Thyroid gland (tissue), 4 donors: ENCODE data around the gene GNG13. TPM values are rescaled to one million over a fixed set of nuclear protein-coding genes. Genes with fewer than 3 reads are reported as not detected.

Experiments
- DNase-seq, 2 donors: peaks; one replicate each; pipeline ENCODE4 v3.0.0-alpha.2; 2019
- H3K27ac ChIP-seq, 3 donors: fragments of 200-600 bp; sonication (generic); 1 replicate in 2 of 3; 2 replicates in 1 of 3; pipeline ENCODE4 v1.5.1; 2016 to 2019; ENCODE audit warnings: mild to moderate bottlenecking in 1 of 3, moderate library complexity in 1 of 3
- H3K27me3 ChIP-seq: fragments of 200-600 bp; sonication (generic); one replicate; pipeline ENCODE4 v1.5.1; 2019
- H3K36me3 ChIP-seq, 2 donors: fragments of 200-600 bp; sonication (generic); one replicate each; pipeline ENCODE4 v1.5.1; 2016 to 2019
- H3K4me1 ChIP-seq, 2 donors: fragments of 200-600 bp; sonication (generic); one replicate each; pipeline ENCODE4 v1.5.1; 2017 to 2019
- H3K4me3 ChIP-seq, 3 donors: fragments of 200-600 bp; sonication (generic); replicated peaks in 1 of 3; 1 replicate in 2 of 3; 2 replicates in 1 of 3; pipeline ENCODE4 v1.5.1; 2016; ENCODE audit warnings: mild to moderate bottlenecking in 1 of 3
- H3K9me3 ChIP-seq: fragments of 200-600 bp; sonication (generic); one replicate; pipeline ENCODE4 v1.5.1; 2017
- POLR2A ChIP-seq, 2 donors: fragments of 450-650 bp; IDR thresholded peaks; one replicate each; pipeline ENCODE4 v1.6.1; 2017; ENCODE audit warnings: antibody characterized with exemption in 2 of 2, mild to moderate bottlenecking in 2 of 2, moderate library complexity in 1 of 2
- WGBS, 2 donors: methylation state at CpG; one replicate each; pipeline ENCODE4 v1.1.5; 2017; 5-methylcytosine and 5-hydroxymethylcytosine counted together
- intact Hi-C: fragments of 100-400 bp; cut with DNase I; formaldehyde crosslinking; loops from one replicate; pipeline ENCODE4 v1.15.1; 2023
- total RNA-seq, 4 donors: library from RNA; depleted of rRNA; stranded (reverse); fragments of >200 nt; gene quantifications; one replicate each; pipeline ENCODE4 v1.2.3, GENCODE V29; 2016
- TF ChIP-seq, protein P1 (sequence below), 6 experiments: fragments of 200-600 bp in 3 of 6; fragments of 450-650 bp in 3 of 6; sonication (generic) in 3 of 6; IDR thresholded peaks; one replicate each; pipeline ENCODE4 v1.5.1; 2016 to 2019; ENCODE audit warnings: antibody characterized with exemption in 6 of 6, mild to moderate bottlenecking in 2 of 6, inconsistent platforms in 1 of 6, moderate library complexity in 1 of 6

GNG13 gene
- total RNA-seq, 4 donors from 2014 or later = not detected

DNA sequence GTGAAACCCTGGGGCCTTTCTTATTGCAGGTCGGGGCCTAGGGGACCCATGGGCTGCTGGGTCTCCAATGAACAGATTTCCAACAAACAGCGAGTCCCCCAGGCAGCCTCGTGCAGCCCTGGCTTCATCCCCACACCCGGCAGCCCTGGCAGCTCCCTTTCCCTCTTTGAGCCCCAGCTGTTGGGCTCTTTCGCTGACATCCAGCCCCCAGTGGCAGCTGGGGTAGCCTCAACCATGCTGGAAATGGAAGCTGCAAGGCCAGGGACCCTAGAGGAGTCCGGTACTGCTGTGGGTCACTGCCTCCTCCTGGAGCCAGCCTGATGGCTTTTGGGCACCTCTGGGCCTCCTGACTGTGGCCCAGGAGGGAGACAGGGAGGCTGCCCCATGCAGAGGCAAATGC, 18.3 kb downstream of the GNG13 start:
- Histone ChIP-seq H3K27ac (no peak overlapping the region), H3K9me3 (no peaks in the 10 kb centered on the region), H3K4me3 (no peak overlapping the region), H3K27me3 (no peaks in the 10 kb centered on the region), H3K4me1 (peaks cover under 1 to 9% of the 10 kb centered on the region in 2 donors), H3K36me3 (peaks cover 0 to 6% of the 10 kb centered on the region in 2 donors)
- no peak for DNase-seq
- WGBS, 2 donors = 62 to 70% methylated on average over 5 of the region's 6 CpGs
- TF ChIP-seq, protein P1, sequence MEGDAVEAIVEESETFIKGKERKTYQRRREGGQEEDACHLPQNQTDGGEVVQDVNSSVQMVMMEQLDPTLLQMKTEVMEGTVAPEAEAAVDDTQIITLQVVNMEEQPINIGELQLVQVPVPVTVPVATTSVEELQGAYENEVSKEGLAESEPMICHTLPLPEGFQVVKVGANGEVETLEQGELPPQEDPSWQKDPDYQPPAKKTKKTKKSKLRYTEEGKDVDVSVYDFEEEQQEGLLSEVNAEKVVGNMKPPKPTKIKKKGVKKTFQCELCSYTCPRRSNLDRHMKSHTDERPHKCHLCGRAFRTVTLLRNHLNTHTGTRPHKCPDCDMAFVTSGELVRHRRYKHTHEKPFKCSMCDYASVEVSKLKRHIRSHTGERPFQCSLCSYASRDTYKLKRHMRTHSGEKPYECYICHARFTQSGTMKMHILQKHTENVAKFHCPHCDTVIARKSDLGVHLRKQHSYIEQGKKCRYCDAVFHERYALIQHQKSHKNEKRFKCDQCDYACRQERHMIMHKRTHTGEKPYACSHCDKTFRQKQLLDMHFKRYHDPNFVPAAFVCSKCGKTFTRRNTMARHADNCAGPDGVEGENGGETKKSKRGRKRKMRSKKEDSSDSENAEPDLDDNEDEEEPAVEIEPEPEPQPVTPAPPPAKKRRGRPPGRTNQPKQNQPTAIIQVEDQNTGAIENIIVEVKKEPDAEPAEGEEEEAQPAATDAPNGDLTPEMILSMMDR (IDR thresholded peaks at IDR 0.05) = no peak
- no peak for TF ChIP-seq POLR2A (IDR thresholded peaks at IDR 0.05)
- intact Hi-C loops = no loop called here

DNA sequence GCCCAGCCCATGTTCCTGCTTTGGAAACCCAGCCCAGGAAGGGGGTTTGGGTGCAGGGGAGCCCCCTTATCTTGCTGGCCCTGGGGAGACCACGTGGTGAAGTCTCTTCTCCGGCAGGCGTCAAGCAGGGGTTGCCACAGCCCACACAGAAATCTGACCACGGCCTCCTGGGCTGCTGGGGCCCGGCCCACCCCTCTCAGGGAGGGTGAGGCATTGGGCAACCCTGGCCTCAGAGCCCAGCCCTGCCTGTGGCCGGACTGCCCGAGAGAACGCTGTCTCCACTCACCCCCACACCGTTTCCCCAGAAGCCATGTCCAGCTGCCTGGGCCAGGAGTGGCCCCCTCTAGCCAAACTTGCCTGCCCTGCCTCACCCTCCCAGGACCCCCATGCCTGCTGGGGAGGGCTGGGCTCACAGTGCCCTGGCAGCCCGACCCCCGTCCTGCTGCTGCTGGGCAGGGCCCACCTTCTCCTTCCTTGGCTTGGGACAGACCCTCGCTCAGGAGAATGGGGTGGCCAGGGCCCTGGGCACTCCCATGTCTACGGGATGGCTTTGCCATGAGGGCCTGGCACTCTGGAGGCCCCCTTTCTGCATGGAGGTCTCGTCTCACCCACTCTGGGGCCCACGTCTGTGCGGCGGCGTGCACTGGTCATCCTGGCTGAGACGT, 19.1 kb downstream of the GNG13 start:
- no peak for DNase-seq
- no peaks in the 10 kb centered on the region for H3K9me3 ChIP-seq
- peaks cover 0 to 5% of the 10 kb centered on the region in 2 donors for H3K36me3 ChIP-seq
- H3K27ac ChIP-seq = no peak overlapping the region
- TF ChIP-seq, protein P1 (IDR thresholded peaks at IDR 0.05) = no peak
- TF ChIP-seq POLR2A (IDR thresholded peaks at IDR 0.05) = no peak
- peaks cover 0 to 5% of the 10 kb centered on the region in 2 donors for H3K4me1 ChIP-seq
- no peaks in the 10 kb centered on the region for H3K27me3 ChIP-seq
- H3K4me3 ChIP-seq = no peak overlapping the region
- WGBS, 2 donors = 74 to 76% methylated on average over 3 to 13 of the region's 19 CpGs
- intact Hi-C loops = no loop called here

DNA sequence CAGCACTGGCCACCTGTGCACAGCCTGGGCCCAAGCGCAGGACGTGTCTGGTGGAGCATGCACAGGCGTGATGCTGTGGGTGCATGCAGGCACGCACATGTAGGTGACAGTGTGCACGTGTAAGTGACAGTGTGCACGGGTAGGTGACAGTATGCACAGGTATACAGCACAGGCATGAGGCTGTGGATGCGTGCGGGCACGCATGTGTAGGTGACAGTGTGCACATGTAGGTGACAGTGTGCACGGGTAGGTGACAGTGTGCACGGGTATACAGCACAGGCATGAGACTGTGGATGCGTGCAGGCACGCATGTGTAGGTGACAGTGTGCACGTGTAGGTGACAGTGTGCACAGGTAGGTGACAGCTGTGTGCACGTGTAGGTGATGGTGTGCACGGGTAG, 20.2 kb downstream of the GNG13 start:
- H3K27ac ChIP-seq = no peak overlapping the region
- 83 to 88% methylated on average over 14 to 16 of the region's 16 CpGs for WGBS, 2 donors
- no peaks in the 10 kb centered on the region for H3K27me3 ChIP-seq
- no peaks in the 10 kb centered on the region for H3K9me3 ChIP-seq
- TF ChIP-seq, protein P1 (IDR thresholded peaks at IDR 0.05) = no peak
- TF ChIP-seq POLR2A (IDR thresholded peaks at IDR 0.05) = no peak
- intact Hi-C loops = no loop called here
- no peak for DNase-seq
- peaks cover 0 to 5% of the 10 kb centered on the region in 2 donors for H3K4me1 ChIP-seq
- H3K4me3 ChIP-seq = no peak overlapping the region
- H3K36me3 ChIP-seq = no peaks in the 10 kb centered on the region

DNA sequence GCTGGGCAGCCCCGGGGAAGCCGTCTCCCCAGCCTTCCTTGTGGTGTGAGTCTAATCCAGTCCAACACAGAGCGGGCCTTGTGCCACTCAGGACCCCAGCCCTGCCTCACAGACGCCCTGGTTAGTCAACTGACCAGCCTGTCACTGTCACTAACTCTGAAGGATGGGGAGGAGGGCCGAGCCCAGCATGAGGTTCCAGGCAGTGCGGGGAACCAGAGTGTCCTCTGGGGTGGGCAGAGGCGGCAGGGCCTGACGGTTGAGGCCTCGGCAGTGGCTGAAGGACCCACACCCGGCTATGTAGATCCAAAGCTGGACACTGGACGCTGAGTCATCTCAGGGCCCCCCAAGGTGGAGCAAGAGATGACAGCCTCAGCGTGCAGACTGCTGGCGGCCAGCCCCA, 21.0 kb downstream of the GNG13 start:
- TF ChIP-seq POLR2A (IDR thresholded peaks at IDR 0.05) = no peak
- TF ChIP-seq, protein P1 (IDR thresholded peaks at IDR 0.05) = no peak
- H3K36me3 ChIP-seq = no peaks in the 10 kb centered on the region
- no peak overlapping the region for H3K4me3 ChIP-seq
- peaks cover 0 to 5% of the 10 kb centered on the region in 2 donors for H3K4me1 ChIP-seq
- 69 to 83% methylated on average over 3 to 7 of the region's 13 CpGs for WGBS, 2 donors
- no peak overlapping the region for H3K27ac ChIP-seq
- no peaks in the 10 kb centered on the region for H3K27me3 ChIP-seq
- intact Hi-C loops = no loop called here
- DNase-seq = no peak
- no peaks in the 10 kb centered on the region for H3K9me3 ChIP-seq

DNA sequence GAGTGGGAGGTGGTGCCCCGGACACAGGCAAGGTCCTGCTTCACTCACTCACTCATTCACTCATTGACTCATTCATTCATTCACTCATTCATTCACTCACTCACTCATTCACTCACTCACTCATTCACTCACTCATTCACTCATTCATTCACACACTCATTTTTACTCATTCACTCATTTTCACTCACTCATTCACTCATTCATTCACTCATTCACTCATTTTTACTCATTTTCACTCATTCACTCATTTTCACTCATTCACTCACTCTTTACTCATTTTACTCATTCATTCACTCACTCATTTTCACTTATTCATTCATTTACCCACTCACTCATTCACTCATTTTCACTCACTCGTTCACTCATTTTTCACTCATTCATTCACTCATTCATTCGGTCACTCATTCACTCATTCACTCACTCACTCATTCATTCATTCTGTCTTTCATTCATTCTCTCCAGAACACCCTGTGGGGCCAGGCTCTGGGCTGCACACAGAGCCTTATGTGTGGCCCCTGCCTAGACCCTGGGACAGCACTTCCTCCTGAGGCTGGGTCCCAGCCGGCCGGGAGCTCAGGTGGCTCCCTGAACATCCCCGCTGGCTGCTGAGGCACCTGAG, 21.5 kb downstream of the GNG13 start:
- H3K27ac ChIP-seq = no peak overlapping the region
- H3K36me3 ChIP-seq = no peaks in the 10 kb centered on the region
- H3K9me3 ChIP-seq = no peaks in the 10 kb centered on the region
- TF ChIP-seq, protein P1 (IDR thresholded peaks at IDR 0.05) = no peak
- no peak for TF ChIP-seq POLR2A (IDR thresholded peaks at IDR 0.05)
- H3K4me1 ChIP-seq = peaks cover 0 to 5% of the 10 kb centered on the region in 2 donors
- no peak overlapping the region for H3K4me3 ChIP-seq
- DNase-seq = no peak
- 86 to 90% methylated on average over 6 of the region's 6 CpGs for WGBS, 2 donors
- intact Hi-C loops = no loop called here
- H3K27me3 ChIP-seq = no peaks in the 10 kb centered on the region
